Measurements from ENCODE around the gene DPP7. TPM values are rescaled to one million over a fixed set of nuclear protein-coding genes. Genes with fewer than 3 reads are reported as not detected.
A peak's percentile ranks its signal among the peaks of the same experiment; 100 is the strongest.

Gene DPP7
- total RNA-seq, 2 donors from 2014 or later = 20.1 to 30.6 TPM

DNA sequence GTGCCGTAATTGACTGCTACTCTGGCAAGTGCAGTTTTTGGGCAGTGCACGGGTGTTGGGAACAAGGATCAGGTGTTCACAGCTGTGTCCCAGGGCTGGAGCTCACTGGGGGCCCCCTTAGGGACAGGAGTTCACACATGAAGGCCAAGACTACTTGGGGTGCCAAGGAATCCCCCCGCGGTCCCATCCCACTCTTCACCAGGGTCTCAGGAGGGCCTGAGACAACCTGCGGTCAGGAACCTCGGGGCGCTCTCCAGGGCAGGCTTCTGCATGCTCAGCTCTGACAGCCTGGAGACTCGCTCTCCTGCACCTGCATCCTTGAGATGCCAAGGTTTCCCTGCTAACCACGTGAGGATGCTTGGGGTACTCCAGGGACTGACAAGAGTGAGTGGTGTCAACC is 30.0 kb downstream of the DPP7 start:
- Histone ChIP-seq H3K9ac (ENCODE audit: extremely low read depth, low read length, poor library complexity, severe bottlenecking) (no peak overlapping the region), H3K4me3 (ENCODE audit: low read length) (no peak overlapping the region), H3K9me3 (ENCODE audit: control insufficient read depth, low read length) (no peaks in the 10 kb centered on the region), H3K4me1 (ENCODE audit: control insufficient read depth, insufficient read depth, low read length) (no peaks in the 10 kb centered on the region), H3K27ac (ENCODE audit: low read depth, low read length) (no peak overlapping the region), H3K27me3 (ENCODE audit: control insufficient read depth, insufficient read depth, low read length, poor library complexity, severe bottlenecking) (peaks cover 7% of the 10 kb centered on the region), H3K36me3 (ENCODE audit: control insufficient read depth, insufficient read depth, low read length) (peaks cover 11% of the 10 kb centered on the region)
- H3K27ac Mint-ChIP-seq = no peak overlapping the region
- peaks cover 11% of the 10 kb centered on the region for H3K36me3 Mint-ChIP-seq (ENCODE audit: low read depth)
- no peaks in the 10 kb centered on the region for H3K9me3 Mint-ChIP-seq
- TF ChIP-seq, protein P1, sequence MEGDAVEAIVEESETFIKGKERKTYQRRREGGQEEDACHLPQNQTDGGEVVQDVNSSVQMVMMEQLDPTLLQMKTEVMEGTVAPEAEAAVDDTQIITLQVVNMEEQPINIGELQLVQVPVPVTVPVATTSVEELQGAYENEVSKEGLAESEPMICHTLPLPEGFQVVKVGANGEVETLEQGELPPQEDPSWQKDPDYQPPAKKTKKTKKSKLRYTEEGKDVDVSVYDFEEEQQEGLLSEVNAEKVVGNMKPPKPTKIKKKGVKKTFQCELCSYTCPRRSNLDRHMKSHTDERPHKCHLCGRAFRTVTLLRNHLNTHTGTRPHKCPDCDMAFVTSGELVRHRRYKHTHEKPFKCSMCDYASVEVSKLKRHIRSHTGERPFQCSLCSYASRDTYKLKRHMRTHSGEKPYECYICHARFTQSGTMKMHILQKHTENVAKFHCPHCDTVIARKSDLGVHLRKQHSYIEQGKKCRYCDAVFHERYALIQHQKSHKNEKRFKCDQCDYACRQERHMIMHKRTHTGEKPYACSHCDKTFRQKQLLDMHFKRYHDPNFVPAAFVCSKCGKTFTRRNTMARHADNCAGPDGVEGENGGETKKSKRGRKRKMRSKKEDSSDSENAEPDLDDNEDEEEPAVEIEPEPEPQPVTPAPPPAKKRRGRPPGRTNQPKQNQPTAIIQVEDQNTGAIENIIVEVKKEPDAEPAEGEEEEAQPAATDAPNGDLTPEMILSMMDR (conservative IDR thresholded peaks at IDR 0.05) = no peak
- H3K27me3 Mint-ChIP-seq (ENCODE audit: insufficient read depth) = peaks cover 10% of the 10 kb centered on the region
- no peak for DNase-seq
- WGBS, 2 experiments (ENCODE audit: insufficient coverage in 1 of 2, insufficient read length in 1 of 2) = 81 to 84% methylated on average over 9 of the region's 9 CpGs
- H3K4me1 Mint-ChIP-seq = peaks cover 10% of the 10 kb centered on the region
- H3K4me3 Mint-ChIP-seq = no peak overlapping the region

DNA sequence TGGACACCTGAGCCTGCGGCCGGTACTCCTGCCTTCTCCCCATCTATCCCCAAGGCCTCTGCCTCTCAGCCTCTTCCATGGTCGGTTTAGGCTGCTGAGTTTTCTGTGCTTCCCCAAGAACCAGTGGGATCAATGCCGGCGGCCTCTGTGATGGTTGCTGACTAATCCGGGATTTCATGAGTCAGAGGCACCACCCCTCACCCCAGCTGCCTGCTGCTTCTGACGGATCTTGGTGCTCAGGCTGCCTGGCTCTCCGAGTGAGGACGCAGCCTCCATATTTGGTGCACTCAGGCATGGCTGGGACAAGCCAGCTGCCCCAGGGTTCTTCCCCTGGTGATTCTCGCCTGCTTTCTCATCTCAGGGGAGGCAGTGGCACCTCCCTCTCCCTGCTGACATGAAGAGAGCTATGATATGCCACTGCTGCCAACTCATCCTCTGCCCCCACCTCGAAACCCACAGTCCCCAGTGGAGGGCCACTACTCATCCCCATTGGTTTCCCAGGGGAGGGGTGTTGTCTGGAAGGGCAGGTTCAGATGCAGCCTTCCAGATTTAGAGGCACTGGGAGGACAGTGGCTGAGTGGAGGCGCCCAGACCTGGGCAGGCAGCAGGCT is 31.0 kb downstream of the DPP7 start:
- peak; percentile 80 for DNase-seq
- Histone ChIP-seq H3K9ac (ENCODE audit: extremely low read depth, low read length, poor library complexity, severe bottlenecking) (no peak overlapping the region), H3K27ac (ENCODE audit: low read depth, low read length) (no peak overlapping the region), H3K36me3 (ENCODE audit: control insufficient read depth, insufficient read depth, low read length) (peaks cover under 1% of the 10 kb centered on the region), H3K27me3 (ENCODE audit: control insufficient read depth, insufficient read depth, low read length, poor library complexity, severe bottlenecking) (peaks cover 17% of the 10 kb centered on the region), H3K9me3 (ENCODE audit: control insufficient read depth, low read length) (no peaks in the 10 kb centered on the region), H3K4me3 (ENCODE audit: low read length) (no peak overlapping the region), H3K4me1 (ENCODE audit: control insufficient read depth, insufficient read depth, low read length) (no peaks in the 10 kb centered on the region)
- TF ChIP-seq, protein P1 (conservative IDR thresholded peaks at IDR 0.05) = no peak
- Mint-ChIP-seq H3K27me3 (ENCODE audit: insufficient read depth) (peaks cover 16% of the 10 kb centered on the region), H3K9me3 (no peaks in the 10 kb centered on the region), H3K4me1 (peaks cover 10% of the 10 kb centered on the region), H3K4me3 (no peak overlapping the region), H3K36me3 (ENCODE audit: low read depth) (peaks cover 2% of the 10 kb centered on the region), H3K27ac (no peak overlapping the region)
- WGBS, 2 experiments (ENCODE audit: insufficient coverage in 1 of 2, insufficient read length in 1 of 2) = 61 to 70% methylated on average over 11 to 12 of the region's 12 CpGs

DNA sequence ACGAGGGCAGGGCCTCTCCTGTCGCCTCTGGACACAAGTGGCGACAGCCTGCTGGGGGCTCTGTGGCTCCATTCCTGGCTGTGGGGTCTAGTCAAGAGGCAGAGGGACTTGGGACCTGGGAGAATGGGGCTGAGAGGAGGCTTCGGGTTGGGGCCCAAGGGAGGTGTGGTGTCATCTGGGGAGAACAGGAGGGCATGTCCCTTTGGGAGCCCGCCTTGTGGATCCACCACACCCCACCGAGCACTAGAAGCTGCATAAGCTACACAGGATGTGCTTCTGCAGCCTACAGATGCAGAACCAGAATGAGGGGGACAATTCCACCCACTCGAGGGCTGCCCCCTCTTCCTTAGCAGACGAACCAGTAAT is 31.6 kb downstream of the DPP7 start:
- no peaks in the 10 kb centered on the region for H3K36me3 ChIP-seq (ENCODE audit: control insufficient read depth, insufficient read depth, low read length)
- no peaks in the 10 kb centered on the region for H3K4me1 ChIP-seq (ENCODE audit: control insufficient read depth, insufficient read depth, low read length)
- H3K4me3 Mint-ChIP-seq = no peak overlapping the region
- peaks cover 23% of the 10 kb centered on the region for H3K27me3 ChIP-seq (ENCODE audit: control insufficient read depth, insufficient read depth, low read length, poor library complexity, severe bottlenecking)
- H3K4me1 Mint-ChIP-seq = peaks cover 9% of the 10 kb centered on the region
- no peaks in the 10 kb centered on the region for H3K9me3 ChIP-seq (ENCODE audit: control insufficient read depth, low read length)
- H3K27me3 Mint-ChIP-seq (ENCODE audit: insufficient read depth) = peaks cover 22% of the 10 kb centered on the region
- H3K27ac ChIP-seq (ENCODE audit: low read depth, low read length) = no peak overlapping the region
- no peaks in the 10 kb centered on the region for H3K9me3 Mint-ChIP-seq
- DNase-seq = no peak
- TF ChIP-seq, protein P1 (conservative IDR thresholded peaks at IDR 0.05) = no peak
- H3K36me3 Mint-ChIP-seq (ENCODE audit: low read depth) = no peaks in the 10 kb centered on the region
- H3K4me3 ChIP-seq (ENCODE audit: low read length) = no peak overlapping the region
- 91 to 97% methylated on average over 7 to 8 of the region's 8 CpGs for WGBS, 2 experiments (ENCODE audit: insufficient coverage in 1 of 2, insufficient read length in 1 of 2)
- H3K27ac Mint-ChIP-seq = no peak overlapping the region
- no peak overlapping the region for H3K9ac ChIP-seq (ENCODE audit: extremely low read depth, low read length, poor library complexity, severe bottlenecking)
